MG63 (cell line): ENCODE measurements around the gene TBC1D8. TPM values are rescaled to one million over a fixed set of nuclear protein-coding genes. Genes with fewer than 3 reads are reported as not detected.

ENCODE experiments used
- DNase-seq: peaks from one replicate; pipeline ENCODE4 v3.0.0-alpha.2; 2020
- H3K27me3 ChIP-seq: fragments of 250-450 bp; sonication (Bioruptor Pico); 2 replicates; pipeline ENCODE4 v1.5.1; 2020; ENCODE audit warnings: mild to moderate bottlenecking, moderate library complexity
- H3K36me3 ChIP-seq: fragments of 250-450 bp; sonication (Bioruptor Pico); 2 replicates; pipeline ENCODE4 v1.5.1; 2020; ENCODE audit warnings: mild to moderate bottlenecking, moderate library complexity
- H3K4me3 ChIP-seq: fragments of 250-450 bp; sonication (Bioruptor Pico); 2 replicates; pipeline ENCODE4 v1.5.1; 2020; ENCODE audit warnings: mild to moderate bottlenecking, moderate library complexity
- H3K9me3 ChIP-seq: fragments of 250-450 bp; sonication (Bioruptor Pico); 2 replicates; pipeline ENCODE4 v1.5.1; 2020; ENCODE audit warnings: mild to moderate bottlenecking, moderate library complexity
- total RNA-seq: library from RNA; depleted of rRNA; stranded (reverse); fragments of >200 nt; shearing (Covaris generic); gene quantifications from 2 replicates; pipeline ENCODE4 v1.2.3, GENCODE V29; 2014; ENCODE audit warnings: low replicate concordance; rRNA removed

TBC1D8 gene
- 9.5 and 15.5 TPM in 2 replicates for total RNA-seq

DNA sequence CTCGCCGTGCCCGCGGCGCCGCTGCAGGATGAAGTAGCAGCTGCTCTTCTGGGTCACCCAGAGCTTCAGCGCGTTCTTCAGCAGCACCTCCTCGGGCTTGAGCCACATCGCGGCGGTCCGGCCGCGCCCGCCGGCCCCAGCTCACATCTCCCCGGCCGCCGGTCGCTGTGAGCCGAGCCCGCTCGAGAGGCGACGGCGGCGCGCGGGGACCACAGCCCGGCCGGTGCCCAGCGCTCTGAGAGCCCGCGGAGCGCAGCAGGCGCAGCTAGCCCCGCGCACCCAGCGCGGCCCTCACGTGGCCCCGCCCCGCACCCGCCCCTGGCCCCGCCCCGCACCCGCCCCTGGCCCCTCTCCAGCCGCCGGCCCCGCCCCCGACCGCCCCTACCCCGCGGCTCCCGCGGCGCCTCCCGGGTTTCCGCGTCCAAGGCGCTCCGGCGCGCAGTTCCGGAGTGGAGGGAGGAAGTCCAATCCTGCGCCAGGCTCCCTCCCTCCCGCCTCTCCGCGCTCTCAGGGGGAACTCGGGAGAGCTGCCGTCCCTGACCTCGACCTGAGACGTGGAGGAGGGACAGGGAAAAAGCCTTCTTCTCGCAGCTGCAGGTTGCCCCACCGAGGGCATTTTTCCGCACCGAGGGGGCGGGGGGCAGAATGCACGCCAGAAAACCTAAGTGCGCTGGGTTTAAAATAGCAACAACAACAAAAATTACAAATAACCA lies at the start of gene TBC1D8:
TSS of gene TBC1D8 (minus strand) at position 237 of the 713 bp plus-strand sequence. CDS start at position 108, 129 bp downstream.
- Histone ChIP-seq H3K27me3 (no peaks in the 10 kb centered on the region), H3K36me3 (peaks cover 7% of the 10 kb centered on the region), H3K4me3 (peak within 1 kb of the TSS; percentile 81), H3K9me3 (no peaks in the 10 kb centered on the region)
- DNase-seq = peak; percentile 87

- peak; percentile 72 for DNase-seq
- Histone ChIP-seq H3K9me3 (no peaks in the 10 kb centered on the region), H3K27me3 (no peaks in the 10 kb centered on the region), H3K4me3 (no peak overlapping the region), H3K36me3 (no peaks in the 10 kb centered on the region)
These were observed 49.5 kb upstream of the TBC1D8 start for GRCh38 chr2:101200676-101201075.

DNA sequence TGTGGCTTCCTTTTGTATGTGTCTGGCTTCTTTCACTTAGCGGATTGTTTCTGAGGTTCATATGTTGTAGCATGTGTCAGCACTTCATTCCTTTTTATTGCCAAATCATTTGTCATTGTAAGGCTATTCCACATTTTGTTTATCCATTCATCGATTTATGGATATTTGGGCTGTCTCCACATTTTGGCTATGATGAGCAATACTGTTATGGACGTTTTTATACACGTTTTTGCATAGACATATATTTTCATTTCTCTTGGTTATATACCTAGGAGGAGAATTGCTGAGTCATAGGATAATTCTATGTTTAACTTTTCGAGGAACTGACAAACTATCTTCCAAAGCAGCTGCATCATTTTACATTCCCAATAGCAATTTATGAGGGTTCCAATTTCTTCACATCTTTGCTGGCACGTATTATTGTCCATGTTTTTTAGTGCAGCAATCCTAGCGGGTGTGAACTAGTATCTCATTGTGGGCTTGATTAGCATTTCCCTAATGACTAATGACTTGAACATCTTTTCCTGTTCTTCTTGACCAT lies 48.1 kb upstream of the TBC1D8 start:
- no peak overlapping the region for H3K4me3 ChIP-seq
- H3K36me3 ChIP-seq = no peaks in the 10 kb centered on the region
- DNase-seq = no peak
- H3K9me3 ChIP-seq = no peaks in the 10 kb centered on the region
- no peaks in the 10 kb centered on the region for H3K27me3 ChIP-seq

- H3K36me3 ChIP-seq = no peaks in the 10 kb centered on the region
- no peaks in the 10 kb centered on the region for H3K27me3 ChIP-seq
- no peak overlapping the region for H3K4me3 ChIP-seq
- DNase-seq = no peak
- H3K9me3 ChIP-seq = no peaks in the 10 kb centered on the region
These were observed 46.6 kb upstream of the TBC1D8 start for GRCh38 chr2:101197814-101198213.

GRCh38 chr2:101197215-101197745 lies 46.1 kb upstream of the TBC1D8 start:
- no peak for DNase-seq
- no peak overlapping the region for H3K4me3 ChIP-seq
- no peaks in the 10 kb centered on the region for H3K9me3 ChIP-seq
- H3K36me3 ChIP-seq = no peaks in the 10 kb centered on the region
- no peaks in the 10 kb centered on the region for H3K27me3 ChIP-seq

- no peak for DNase-seq
- Histone ChIP-seq H3K4me3 (no peak overlapping the region), H3K36me3 (no peaks in the 10 kb centered on the region), H3K9me3 (no peaks in the 10 kb centered on the region), H3K27me3 (no peaks in the 10 kb centered on the region)
These were observed 44.9 kb upstream of the TBC1D8 start for GRCh38 chr2:101195871-101196661.

DNA sequence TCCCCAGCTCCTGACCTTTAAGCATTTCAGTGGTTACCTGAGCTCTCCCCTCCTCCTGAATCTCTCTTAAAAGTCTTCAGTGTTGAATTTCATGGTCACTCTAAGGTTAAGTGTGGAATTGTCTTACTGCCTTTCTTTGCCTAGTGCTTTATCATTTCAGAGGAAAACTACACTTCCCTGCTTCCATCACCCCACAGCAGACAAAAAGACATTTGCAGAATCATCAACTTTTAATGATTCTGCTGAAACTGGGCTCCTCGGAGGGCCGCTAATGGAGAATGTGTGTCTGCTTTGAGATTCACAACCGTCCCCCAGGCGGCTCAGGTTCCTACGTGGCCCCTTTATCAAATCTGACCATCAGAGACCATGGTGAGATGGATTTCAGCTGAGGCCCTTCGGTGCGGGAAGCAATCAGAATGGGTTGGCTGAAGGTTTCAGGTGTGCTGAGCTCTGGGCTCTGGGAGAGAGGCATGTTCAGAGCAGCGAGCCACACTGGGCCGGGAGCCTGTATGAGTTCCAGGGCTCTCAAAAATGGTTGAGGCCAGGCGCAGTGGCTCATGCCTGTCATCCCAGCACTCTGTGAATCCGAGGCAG lies 41.9 kb upstream of the TBC1D8 start:
- Histone ChIP-seq H3K27me3 (no peaks in the 10 kb centered on the region), H3K36me3 (no peaks in the 10 kb centered on the region), H3K9me3 (no peaks in the 10 kb centered on the region), H3K4me3 (no peak overlapping the region)
- no peak for DNase-seq

DNA sequence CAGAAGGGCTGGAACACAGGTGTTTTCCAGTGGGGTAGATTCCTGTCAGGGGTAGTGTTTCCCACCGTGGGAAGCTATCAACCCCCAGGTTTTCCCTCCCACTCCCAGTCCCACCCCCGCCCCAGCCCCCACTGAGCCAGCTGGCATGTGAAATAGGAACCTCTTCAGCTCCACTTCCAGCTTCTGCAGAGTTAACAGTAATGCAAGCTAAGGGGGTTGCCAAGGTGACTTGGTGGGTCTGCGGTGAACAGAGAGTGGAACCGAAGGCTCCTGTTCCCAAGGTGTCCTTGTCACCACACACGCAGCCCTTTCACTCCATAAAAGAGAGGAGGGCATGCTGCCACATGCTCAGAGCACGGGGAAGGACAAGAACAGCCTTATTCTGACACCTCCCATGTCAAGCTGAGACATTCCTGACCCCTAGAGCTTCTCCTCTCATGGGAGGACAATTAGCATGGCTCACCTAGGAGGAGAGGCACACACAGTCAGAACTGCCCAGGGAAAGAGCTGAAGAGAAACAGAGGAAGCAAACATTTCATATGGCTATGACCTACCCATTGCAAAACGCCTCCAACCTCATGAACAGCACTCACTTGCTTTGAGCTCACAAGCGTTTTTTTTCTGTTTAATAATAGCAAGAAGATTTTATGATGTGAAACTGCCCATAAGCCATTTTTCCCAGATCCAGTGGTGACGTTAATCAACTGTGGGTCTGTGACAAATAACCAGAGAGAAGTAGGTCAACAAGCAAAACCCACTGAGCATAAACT lies 39.8 kb upstream of the TBC1D8 start:
- Histone ChIP-seq H3K9me3 (no peaks in the 10 kb centered on the region), H3K36me3 (no peaks in the 10 kb centered on the region), H3K27me3 (no peaks in the 10 kb centered on the region), H3K4me3 (no peak overlapping the region)
- no peak for DNase-seq

DNA sequence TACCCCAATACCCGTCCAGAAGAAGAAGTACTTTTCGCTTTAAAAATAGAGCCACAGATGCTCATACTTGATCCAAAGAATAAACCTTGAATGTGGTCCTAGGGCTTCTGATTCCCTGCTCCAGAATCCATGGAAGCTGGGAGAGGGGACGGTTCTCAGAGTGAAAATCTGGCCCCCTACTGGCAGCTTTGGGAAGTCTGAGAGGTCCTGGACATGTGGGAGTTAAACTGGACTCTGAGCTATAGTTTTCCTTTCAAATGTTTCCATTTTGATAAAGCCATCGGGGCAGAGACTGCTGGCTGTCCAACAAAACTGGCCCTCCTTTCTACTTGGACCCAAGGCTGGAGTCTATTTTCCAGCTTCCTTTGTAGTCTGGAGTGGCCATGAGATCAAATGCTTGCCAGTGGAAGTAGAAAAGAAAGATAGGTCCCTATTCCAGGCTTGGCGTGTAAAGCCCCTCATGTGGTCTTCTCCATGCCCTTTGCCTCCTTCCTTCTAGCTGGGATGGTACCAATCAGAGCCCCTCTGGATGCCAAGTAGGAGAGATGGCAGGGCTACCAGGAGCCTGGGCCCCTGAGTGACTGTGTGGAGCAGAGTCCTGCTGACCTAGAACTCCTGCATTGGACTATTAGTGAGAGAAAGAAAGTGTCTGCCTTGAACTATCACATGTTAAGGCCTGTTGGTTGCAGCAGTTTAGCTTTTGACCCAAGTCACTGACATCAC lies 37.7 kb upstream of the TBC1D8 start:
- Histone ChIP-seq H3K9me3 (no peaks in the 10 kb centered on the region), H3K4me3 (no peak overlapping the region), H3K36me3 (no peaks in the 10 kb centered on the region), H3K27me3 (no peaks in the 10 kb centered on the region)
- DNase-seq = peak; percentile 28

DNA sequence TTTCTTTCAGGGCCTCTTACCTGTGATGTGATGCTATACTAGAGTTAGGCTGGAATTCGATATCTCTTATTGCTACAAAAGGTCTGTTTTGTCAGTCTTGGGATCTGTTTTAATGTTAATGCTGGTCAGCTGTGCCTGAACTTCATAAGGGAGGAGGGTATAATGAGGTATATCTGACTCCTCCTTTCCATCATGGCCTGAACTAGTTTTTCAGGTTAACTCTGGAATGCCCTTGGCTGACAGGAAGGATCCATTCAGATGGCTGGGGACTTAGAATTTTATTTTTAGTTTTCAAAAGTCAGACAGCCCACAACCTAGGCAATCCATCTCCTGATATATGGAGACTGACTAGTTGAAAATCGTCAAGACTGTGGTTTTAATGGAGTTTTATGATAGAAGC lies 35.9 kb upstream of the TBC1D8 start:
- no peaks in the 10 kb centered on the region for H3K9me3 ChIP-seq
- H3K27me3 ChIP-seq = no peaks in the 10 kb centered on the region
- no peaks in the 10 kb centered on the region for H3K36me3 ChIP-seq
- H3K4me3 ChIP-seq = no peak overlapping the region
- no peak for DNase-seq

DNA sequence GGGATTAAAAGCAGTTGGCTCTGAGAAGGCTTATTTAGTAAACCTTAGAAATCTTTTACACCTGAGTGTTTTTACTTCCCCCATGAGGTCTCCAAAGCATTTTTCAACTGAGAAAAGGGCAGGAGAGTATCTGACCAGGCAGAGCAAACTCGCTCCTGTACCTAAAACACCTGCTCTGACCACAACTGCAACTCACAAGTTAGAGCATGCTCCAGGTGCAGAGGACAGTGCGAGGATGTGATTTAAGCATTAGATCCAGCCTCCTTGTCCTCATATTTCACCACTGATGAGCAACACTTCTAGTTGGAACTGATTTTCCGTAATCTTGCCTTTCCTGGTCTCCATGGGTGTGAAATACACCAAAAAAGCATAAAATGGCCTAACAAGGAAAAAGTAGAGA lies 34.5 kb upstream of the TBC1D8 start:
- Histone ChIP-seq H3K4me3 (no peak overlapping the region), H3K36me3 (no peaks in the 10 kb centered on the region), H3K9me3 (no peaks in the 10 kb centered on the region), H3K27me3 (no peaks in the 10 kb centered on the region)
- no peak for DNase-seq

- H3K36me3 ChIP-seq = no peaks in the 10 kb centered on the region
- no peaks in the 10 kb centered on the region for H3K9me3 ChIP-seq
These were observed 33.9 kb upstream of the TBC1D8 start for GRCh38 chr2:101185085-101185484.

DNA sequence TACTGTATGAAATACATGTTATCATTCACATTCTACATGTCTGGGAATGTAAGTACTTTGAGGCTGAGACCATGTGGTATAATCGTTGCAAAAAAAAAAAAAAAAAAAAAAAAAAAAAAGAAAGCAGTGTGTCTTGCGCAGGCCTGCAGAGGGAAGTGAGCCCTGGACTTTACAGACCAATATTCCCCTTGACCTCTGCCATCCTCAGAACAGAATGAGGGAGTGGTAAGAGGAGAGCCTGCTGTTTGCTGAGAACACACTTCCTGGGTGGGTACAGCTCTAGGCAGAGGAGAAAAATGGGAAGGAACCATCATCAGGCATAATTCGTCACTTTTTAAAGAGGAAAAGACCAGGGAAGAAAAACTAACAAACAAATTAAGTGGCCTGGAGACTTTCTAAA lies 28.8 kb upstream of the TBC1D8 start:
- H3K9me3 ChIP-seq = no peaks in the 10 kb centered on the region
- DNase-seq = no peak
- no peaks in the 10 kb centered on the region for H3K36me3 ChIP-seq

More at GRCh38 chr2:101185085-101185484, 33.9 kb upstream of the TBC1D8 start:
- no peak for DNase-seq
- Histone ChIP-seq H3K27me3 (no peaks in the 10 kb centered on the region), H3K4me3 (no peak overlapping the region)

GRCh38 chr2:101176803-101177202 lies 25.6 kb upstream of the TBC1D8 start:
- H3K4me3 ChIP-seq = no peak overlapping the region
- no peaks in the 10 kb centered on the region for H3K27me3 ChIP-seq
- no peaks in the 10 kb centered on the region for H3K36me3 ChIP-seq
- no peak for DNase-seq
- peaks cover 8% of the 10 kb centered on the region; the same call in 1 of the 2 replicates for H3K9me3 ChIP-seq

More for the DNA sequence above, 28.8 kb upstream of the TBC1D8 start:
- Histone ChIP-seq H3K4me3 (no peak overlapping the region), H3K27me3 (no peaks in the 10 kb centered on the region)

- no peaks in the 10 kb centered on the region for H3K27me3 ChIP-seq
- H3K9me3 ChIP-seq = peaks cover 8% of the 10 kb centered on the region; the same call in 1 of the 2 replicates
- no peak overlapping the region for H3K4me3 ChIP-seq
- no peaks in the 10 kb centered on the region for H3K36me3 ChIP-seq
- DNase-seq = no peak
These were observed 24.8 kb upstream of the TBC1D8 start for GRCh38 chr2:101175991-101176390.
